Spleen (tissue), 7 donors: ENCODE results near the gene WHAMM.

Experiments used
- CTCF ChIP-seq, 11 experiments: fragments of 200-600 bp in 7 of 11; fragments of 450-650 bp in 4 of 11; sonication (generic) in 4 of 11; IDR thresholded peaks in 8 of 11; conservative IDR thresholded peaks in 3 of 11; 1 replicate in 7 of 11; 2 replicates in 4 of 11; pipeline versions ENCODE4 v1.4.0 to v1.8.0; 2016 to 2021; ENCODE audit warnings: antibody characterized with exemption in 11 of 11, inconsistent platforms in 4 of 11, mild to moderate bottlenecking in 1 of 11
- POLR2A ChIP-seq, 3 donors: fragments of 450-650 bp; IDR thresholded peaks; one replicate each; pipeline ENCODE4 v1.5.1; 2017; ENCODE audit warnings: antibody characterized with exemption in 3 of 3, mild to moderate bottlenecking in 1 of 3
- donor health status: DM: no; HTN: no; CAD: no; lungs with moderate emphysema.
- donor health status: DM: no; HTN: no; CAD: no.
- donor health status: DM: no; HTN: no; CAD: no.

GRCh38 chr15:82830427-82831173, 21.2 kb downstream of the WHAMM start:
- TF ChIP-seq CTCF (IDR thresholded peaks at IDR 0.05 in 8 of 11, conservative IDR thresholded peaks at IDR 0.05 in 3 of 11) (no peak), POLR2A (IDR thresholded peaks at IDR 0.05) (no peak)
